Measurements from ENCODE around the gene OMP. TPM values are rescaled to one million over a fixed set of nuclear protein-coding genes. Genes with fewer than 3 reads are reported as not detected.
"Not testable (repeated sequence)": the region's sequence is repeated elsewhere in the genome, so short reads cannot be mapped to it uniquely, and the experiment has no call there.

OMP gene
- polyA plus RNA-seq, 3 donors = 0.29 to 0.64 TPM; not detected in 1

DNA sequence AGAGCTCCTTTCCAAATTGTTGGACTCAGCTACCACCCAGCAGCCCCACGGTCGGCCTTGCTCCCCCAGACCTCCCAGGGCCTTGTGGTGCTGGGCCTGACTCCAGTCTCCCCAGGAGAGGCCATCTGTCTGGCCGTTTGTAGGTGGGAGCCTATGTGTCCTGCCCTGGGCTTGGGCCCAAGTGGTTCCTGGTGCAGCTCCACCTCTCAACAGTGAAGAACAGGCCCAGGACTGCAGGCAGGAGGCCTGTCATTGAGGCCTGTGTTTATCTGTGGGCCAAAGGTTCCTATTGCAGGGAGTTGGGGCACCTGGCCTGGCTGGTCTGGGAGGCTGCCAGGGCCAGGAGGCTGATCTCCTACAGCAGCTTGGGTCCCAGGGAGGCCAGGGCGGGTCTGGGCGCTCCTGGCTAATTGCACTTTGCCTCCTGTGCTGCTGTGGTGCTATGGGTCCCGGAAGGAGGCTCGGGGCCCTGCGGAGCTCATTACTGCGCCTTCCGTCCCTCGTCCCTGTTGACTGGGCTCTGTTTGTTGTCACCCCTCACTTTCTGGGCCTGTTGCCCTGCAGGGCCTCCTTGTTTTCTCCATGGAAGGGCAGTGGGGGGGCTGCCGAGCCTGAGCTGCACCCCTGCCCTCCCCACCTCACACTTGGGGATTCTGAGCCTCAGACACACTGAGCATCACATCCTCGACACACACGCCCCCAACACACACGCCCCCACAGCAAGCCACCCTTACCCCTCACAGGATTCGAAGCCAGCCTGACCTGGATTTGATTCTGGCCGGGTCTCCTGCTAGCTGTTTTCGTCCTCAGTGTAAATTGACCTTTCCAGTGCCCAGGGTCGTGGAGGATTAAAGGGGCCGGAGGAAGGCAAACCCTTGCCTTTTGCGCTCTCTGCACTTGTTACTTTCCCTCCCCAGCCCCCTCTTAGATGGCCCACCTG, 6.8 kb upstream of the OMP start:
- DNase-seq (ENCODE audit: extremely low read depth in 1 of 11, low read depth in 9 of 11, low spot score in 4 of 11) = no peak

DNA sequence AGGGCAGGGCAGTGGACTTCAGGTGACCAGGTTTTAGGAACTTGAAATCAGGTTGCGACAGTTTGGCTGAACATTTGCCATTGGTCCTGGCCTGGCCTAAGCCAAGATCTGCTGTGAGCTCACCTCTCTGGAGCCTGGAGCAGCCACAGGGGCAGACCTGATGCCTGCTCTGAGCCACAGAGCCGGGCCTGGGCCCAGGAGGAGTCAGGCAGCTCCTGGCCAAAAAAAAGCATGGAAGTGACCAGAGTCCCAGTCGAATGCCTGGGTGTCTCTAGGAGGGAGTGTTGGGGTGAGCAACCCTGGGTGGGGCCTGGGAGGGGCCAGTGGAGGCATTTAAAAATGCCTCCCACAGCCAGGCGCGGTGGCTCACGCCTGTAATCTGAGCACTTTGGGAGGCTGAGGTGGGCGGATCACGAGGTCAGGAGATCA, 6.0 kb upstream of the OMP start:
- DNase-seq (ENCODE audit: extremely low read depth in 1 of 11, low read depth in 9 of 11, low spot score in 4 of 11) = no peak

DNA sequence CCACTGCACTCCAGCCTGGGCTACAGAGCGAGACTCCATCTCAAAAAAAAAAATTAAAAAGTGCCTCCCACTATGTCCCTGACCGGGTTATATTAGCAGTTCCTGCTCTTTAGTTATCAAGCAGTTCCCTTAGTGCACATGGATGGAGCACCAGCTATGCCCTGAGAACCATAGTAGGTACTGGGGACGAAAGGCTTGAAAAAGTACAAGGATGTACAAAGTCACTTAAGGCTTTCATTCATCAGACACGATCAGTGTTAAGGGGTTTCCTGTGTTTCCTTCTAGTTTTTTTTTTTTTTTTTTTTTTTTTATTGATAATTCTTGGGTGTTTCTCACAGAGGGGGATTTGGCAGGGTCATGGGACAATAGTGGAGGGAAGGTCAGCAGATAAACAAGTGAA, 5.5 kb upstream of the OMP start:
- DNase-seq (ENCODE audit: extremely low read depth in 1 of 11, low read depth in 9 of 11, low spot score in 4 of 11) = not testable (repeated sequence)

DNA sequence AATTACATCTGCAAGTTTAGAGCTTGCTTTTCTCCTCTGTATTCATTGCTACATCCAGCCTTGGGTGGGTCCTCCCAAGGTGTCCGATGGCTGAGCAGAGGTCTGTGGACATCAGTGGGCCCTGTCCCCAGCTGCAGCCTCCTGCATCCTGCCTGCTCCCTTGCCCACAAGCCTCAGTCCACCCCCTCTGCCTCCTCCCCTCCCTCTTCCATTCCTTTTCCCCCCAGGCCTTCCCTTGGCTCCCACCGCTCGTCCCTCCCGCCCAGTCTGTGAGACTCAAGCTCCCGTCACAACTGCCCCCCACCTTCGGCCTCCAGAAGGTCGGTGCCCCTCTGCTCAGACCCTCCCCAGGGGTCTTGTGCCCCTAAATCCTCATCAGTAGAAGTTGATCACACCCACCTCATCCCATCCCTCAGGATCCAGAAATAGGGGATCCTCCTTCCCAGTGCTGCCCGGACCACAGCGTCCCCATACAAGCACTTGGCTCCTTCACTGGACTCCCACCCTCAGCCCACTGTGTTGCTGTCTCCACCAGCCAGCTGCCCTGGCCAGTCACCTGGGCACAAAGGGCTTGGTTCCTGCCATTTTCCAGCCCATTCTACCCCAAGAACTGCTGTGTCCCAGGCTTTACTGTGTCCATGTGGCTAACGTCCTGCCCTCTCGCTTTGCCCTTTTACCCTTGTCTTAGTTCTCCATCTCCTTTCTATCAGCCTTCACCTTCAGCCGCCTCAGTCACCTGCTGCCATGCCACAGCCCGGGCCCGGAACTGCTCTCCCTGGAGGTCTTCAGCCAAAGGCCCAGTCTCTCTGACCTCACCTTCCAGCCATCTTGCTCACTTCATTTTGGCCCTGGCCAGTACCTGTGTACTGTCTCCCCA, 2.2 kb upstream of the OMP start:
- no peak for DNase-seq (ENCODE audit: extremely low read depth in 1 of 11, low read depth in 9 of 11, low spot score in 4 of 11)

GRCh38 chr11:77101043-77101537, 1.6 kb upstream of the OMP start:
- no peak for DNase-seq (ENCODE audit: extremely low read depth in 1 of 11, low read depth in 9 of 11, low spot score in 4 of 11)

DNA sequence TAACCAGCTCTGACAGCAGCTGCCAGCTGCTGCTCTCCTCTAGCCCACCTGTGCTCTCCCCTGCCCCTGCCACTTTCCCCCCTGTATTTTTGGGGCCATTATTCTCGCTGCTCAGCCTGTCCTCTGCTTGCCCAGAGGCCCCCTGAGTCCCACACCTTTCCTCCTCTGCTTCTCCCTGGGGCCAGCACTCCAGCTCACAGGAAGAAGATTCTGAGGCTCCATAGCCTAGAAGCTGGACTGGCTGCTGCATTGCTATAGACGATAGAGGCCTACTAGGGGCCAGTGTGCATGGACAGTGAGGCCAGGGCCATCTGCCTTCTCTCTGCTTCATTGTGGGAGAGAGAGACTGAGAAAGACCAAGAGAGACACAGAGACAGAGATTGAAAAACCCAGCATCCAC, 679 bp downstream of the OMP start:
- DNase-seq (ENCODE audit: extremely low read depth in 1 of 11, low read depth in 9 of 11, low spot score in 4 of 11) = no peak

DNA sequence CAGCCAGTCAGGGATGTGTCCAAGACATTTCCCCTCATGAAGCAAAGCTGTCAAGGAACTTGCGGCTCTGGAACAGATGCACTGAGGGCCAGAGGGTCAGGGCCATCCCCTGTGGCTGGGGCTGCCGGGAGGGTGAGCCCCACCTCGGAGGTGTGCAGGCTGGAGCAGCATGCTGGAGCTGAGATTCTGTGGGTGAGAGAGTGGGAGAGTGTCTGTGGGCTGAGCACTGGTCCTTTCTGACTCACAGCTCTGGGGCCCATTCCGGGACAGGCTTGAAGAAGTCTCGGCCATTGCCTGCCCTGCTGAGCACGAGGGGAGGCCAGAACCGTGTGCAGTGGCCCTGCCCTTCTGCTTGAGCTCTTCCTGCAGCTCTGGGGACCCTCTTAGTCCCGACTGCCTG, 2.1 kb downstream of the OMP start:
- no peak for DNase-seq (ENCODE audit: extremely low read depth in 1 of 11, low read depth in 9 of 11, low spot score in 4 of 11)

DNA sequence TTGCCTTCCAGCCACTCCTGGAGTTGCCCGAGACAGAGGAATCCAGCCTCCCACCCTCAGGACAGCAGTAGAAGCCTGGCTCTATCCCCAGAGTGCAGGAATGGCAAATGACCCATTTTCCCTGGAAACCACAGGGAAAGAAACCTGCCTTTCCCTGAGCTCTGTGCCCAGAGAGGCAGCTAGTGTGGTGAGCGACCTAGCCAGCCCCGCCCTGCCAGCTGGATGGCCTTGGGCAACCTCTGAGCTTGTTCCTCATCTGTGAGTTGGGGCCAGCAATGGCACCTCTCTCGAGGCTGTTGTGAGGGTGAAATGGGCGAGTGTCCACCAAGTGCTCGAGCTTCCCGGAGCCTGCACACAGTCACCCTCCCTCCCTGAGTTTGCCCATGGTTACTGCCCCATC, 3.7 kb downstream of the OMP start:
- no peak for DNase-seq (ENCODE audit: extremely low read depth in 1 of 11, low read depth in 9 of 11, low spot score in 4 of 11)

GRCh38 chr11:77106759-77107158, 4.1 kb downstream of the OMP start:
- DNase-seq (ENCODE audit: extremely low read depth in 1 of 11, low read depth in 9 of 11, low spot score in 4 of 11) = no peak

DNA sequence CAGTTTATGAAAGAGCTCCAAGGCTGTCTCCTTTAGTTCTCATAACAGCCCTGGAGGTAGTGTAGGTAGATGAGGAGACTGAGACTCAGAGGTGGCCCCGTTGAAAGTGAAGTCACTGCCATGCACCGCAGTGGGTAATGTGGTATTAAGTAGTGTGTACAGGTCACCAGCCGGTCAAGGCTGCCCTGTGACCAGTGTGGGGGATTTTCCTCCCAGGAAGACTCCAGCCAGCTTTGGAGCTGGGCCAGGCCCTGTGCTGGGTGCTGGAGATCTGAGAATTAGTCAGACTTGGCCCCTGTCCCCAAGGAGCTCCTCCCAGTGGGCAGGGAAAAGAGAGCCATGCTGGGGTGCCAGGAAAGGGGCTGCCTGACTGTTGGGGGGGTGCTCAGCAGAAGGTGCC, 5.3 kb downstream of the OMP start:
- DNase-seq (ENCODE audit: extremely low read depth in 1 of 11, low read depth in 9 of 11, low spot score in 4 of 11) = no peak

GRCh38 chr11:77108436-77108835, 5.8 kb downstream of the OMP start:
- DNase-seq (ENCODE audit: extremely low read depth in 1 of 11, low read depth in 9 of 11, low spot score in 4 of 11) = no peak

GRCh38 chr11:77109236-77110019, 6.8 kb downstream of the OMP start:
- DNase-seq (ENCODE audit: extremely low read depth in 1 of 11, low read depth in 9 of 11, low spot score in 4 of 11) = no peak

DNA sequence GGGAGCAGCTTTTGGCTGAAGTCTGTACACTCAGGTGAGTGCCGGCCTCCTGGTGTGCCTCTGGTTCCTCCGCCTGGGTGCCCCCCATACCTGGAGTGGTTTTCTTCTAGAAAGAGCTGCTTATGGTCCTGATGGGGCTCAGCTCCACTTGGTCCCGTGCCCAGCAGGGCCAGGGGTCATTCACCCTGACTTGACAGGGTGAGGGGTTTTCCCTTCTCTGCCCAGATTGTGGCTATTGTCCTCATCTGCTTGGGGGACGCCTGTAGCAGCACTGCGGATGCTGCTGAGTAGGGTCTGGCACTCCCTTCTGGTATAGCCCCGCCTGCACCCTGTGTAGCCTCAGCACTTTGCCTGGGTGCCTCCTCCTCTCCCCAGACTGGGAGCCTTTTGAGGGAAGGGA, 8.2 kb downstream of the OMP start:
- no peak for DNase-seq (ENCODE audit: extremely low read depth in 1 of 11, low read depth in 9 of 11, low spot score in 4 of 11)

DNA sequence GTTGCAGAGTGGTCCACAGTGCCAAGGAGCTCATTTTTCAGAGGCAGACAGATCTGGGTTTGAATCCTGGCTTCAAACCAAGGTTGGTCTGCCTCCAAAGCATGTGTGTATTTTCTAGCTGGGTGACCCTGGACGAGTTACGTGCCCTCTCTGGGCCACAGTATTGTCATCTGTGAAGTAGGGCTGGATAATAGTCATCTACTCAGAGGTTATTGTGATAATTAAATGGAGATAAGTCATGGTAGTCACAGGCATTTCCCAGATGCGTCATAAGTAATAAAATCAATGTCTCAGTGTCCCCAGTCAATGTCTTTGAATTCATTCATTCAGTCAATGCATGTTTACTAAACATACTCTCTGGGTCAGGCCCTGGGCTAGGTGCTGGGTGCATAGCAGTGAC, 8.6 kb downstream of the OMP start:
- DNase-seq (ENCODE audit: extremely low read depth in 1 of 11, low read depth in 9 of 11, low spot score in 4 of 11) = no peak

DNA sequence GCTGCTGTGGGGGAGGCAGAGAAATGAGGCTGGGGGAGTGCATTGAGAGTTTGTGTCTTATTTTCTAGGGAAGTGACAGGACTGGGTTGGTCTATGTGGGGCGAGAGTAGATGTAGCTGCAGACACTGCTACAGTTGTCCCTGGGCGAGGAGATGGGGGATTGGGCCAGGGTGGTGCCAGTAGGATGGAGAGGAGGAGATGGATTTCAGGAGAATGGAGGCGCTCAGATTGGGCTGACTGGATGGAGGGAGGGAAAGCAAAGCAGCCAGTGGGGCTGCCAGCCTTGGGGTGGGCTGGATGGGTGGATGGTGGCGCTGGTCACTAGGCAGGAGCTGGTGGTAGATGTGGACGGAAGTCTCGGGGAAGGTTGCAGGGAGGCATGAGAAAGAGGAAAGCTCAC, 9.3 kb downstream of the OMP start:
- DNase-seq (ENCODE audit: extremely low read depth in 1 of 11, low read depth in 9 of 11, low spot score in 4 of 11) = no peak

DNA sequence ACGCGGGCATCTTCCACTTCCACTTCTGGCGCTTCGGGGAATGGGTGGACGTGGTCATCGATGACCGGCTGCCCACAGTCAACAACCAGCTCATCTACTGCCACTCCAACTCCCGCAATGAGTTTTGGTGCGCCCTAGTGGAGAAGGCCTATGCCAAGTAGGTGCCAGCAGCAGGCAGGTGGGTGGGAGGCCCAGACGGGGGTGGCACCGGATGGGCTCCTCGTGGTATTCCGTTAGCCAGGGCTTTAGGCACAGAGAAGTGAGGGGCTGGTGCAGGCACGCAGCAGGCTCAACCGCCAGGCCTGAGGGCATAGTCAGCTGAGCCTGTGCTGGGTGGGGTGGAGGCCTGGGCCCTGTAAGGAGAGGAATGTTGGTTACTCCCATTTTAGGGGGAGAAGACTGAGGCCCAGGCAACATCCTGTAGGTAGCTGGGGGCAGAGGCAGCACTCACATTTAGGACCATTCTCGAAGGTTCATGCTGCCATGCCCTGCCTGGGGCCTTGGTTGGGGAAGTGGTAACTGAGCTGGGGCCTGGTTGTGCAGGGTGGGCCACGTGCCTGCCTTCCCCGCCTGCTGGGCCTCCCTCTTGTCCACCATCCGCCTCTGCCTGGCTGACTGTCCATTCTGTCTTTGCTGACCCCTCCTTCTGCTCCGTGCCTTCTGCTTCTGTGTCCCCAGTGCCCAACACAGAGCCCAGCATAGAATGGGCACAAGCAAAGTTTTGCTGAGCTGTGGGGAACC, 10.2 kb downstream of the OMP start:
- no peak for DNase-seq (ENCODE audit: extremely low read depth in 1 of 11, low read depth in 9 of 11, low spot score in 4 of 11)

DNA sequence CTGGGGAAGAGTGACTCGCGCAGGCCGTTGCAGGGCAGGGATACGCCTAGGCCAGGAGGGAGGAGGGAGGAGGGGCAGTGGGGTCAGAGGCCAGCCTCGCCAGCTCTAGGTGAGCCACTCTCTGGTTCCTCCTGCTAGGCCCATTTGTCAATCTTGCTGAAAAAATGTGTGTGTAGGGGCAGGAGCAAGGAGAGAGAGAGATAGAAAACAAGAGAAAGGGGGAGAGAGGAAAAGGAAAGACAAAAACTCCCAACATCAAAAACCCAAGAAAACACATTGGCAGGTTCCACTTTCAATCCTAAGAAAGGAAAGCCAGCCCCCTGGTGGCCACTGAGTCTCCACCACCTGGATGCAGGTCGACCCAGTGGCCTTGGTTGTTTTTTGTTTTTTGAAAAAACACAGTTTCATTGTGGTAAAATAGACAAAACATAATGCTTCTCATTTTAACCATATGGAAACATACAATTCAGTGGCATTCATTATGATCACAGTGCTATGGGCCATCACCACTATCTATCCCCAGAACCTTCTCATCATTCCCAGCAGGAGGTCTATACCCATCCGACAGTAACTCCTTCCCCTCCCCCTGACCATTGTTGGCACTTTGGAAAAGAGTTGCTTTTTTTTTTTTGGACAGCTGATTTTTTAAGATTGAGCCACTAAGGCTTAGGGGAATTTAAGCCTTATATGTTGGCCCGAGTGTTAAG, 10.9 kb downstream of the OMP start:
- DNase-seq (ENCODE audit: extremely low read depth in 1 of 11, low read depth in 9 of 11, low spot score in 4 of 11) = peak in 1 of 11 donors; percentile 9

DNA sequence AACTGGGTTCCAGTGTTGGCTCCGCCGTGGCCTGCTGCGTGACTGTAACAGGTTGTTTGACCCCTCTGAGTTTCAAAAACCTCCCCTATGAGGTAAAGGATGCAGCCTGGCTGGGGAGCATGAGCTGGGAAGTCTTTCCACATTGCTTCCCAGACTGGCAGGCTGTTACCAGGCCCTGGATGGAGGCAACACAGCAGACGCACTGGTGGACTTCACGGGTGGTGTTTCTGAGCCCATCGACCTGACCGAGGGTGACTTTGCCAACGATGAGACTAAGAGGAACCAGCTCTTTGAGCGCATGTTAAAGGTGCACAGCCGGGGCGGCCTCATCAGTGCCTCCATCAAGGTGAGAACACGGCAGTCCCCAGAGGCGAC, 11.4 kb downstream of the OMP start:
- DNase-seq (ENCODE audit: extremely low read depth in 1 of 11, low read depth in 9 of 11, low spot score in 4 of 11) = no peak

All from renal cortex interstitium (tissue), 11 donors.